GM18508 (cell line): ENCODE results near the gene STRN3.
"Not testable (repeated sequence)": the region's sequence is repeated elsewhere in the genome, so short reads cannot be mapped to it uniquely, and the experiment has no call there.

Source experiments
- ATAC-seq: cut with Tn5 transposase; IDR thresholded peaks from one replicate; pipeline ENCODE4 v1.9.1; 2021; ENCODE audit warnings: moderate number of reproducible peaks; ENCODE audit not compliant: insufficient read depth, unreplicated experiment

Gene STRN3

DNA sequence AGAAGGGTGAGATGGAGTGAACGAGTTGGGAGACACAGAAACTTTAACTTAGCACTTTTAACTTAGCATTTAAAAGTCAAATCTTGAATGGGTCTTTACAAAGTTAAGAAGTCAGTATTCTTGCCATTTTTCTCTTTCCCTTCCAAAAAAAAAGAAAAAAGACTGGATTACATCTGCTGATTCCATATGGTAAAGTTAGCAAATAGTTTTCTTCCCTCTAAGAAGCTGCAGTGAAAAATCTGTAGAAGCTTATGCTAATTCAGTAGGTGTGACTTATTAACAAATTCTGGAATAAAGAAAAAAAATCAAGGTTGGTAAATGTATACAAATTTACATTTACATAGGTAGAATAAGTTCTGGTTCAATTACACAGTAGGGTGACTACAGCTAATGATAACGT lies 100.9 kb downstream of the STRN3 start:
- no peak for ATAC-seq

DNA sequence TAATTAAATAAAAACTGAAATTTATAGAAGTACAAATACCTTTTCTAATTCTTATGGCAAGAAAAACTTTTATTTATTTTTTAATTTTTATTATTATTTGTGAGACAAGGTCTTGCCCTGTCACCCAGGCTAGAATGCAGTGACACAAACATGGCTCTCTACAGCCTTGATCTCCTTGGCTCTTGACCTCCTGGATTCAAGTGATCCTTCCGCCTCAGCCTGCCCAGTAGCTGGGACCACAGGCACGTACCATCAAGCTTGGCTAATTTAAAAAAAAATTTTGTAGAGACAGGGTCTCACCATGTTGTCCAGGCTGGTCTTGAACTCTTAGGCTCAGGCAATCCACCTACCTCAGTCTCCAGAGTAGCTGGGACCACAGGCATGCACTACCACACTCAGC lies 104.4 kb downstream of the STRN3 start:
- no peak for ATAC-seq

DNA sequence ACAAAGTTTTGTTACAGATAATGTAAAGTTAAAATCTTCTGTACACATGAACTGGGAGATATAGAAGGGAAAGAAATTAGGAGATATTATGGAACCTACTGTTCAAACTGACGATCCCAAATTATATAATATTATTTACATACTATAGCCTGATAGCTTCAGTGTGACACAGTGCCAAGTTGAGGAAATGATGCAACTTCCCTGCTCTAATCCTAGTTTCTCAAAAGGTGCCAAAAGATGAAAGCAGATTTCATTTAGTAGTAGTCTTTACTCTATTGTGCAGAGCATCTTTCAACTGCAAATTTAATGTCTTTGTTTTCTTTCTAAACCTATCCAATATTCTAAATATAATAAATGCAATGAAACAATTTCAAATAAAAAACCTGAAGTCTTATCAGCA lies 104.9 kb downstream of the STRN3 start:
- ATAC-seq = no peak

DNA sequence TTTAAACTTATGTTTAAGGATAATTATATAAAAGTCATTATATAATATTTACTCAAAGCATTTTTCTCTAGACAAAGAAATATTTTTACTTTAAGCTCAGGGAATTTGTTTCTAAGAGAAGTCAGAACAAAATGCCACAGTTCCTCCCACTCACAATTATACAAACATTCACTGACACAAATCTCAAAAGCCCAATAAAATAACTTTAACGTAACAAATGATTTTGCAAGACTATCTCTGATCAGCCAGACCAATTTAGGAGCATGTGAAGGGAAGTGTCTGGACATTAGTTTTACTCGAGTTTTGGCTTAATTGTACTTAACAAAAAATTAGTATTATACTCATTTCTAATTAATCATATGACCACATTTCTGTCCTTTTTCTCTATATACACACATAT lies 110.6 kb downstream of the STRN3 start:
- no peak for ATAC-seq

DNA sequence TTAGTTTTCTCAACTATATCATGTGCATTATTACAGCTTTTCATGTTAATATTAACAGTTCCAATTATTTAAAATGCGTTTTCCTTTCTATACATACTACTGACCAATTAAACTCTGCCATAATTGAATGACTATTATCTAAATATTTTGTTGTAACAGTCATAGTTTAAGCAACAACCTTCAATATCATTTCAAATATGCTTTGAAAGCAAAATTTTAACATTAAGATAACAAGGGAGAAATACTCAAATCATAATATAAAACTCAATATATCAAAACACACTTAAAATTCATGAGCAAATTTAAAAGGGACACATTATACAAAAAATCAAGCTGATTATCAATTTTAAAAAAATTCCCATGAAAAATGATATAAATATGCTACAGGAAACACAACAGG lies 111.4 kb downstream of the STRN3 start:
- ATAC-seq = no peak

DNA sequence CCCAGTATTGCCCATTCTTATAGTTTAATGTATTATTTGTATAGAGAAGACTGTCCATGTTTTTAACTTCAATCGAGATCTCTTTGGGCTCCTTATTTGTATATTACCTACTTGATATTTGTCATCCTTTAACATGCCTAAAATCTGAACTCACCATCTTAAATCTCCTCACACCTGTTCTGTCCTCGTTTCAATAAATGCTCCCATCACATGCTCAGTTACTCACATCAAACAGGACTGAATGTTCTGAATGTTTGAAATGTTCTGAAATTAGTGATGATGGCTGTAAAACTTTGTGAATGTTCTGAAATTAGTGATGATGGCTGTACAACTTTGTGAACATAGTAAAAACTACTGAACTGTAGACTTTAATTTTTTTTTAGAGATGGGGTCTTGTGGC lies 117.4 kb downstream of the STRN3 start:
- ATAC-seq = no peak

DNA sequence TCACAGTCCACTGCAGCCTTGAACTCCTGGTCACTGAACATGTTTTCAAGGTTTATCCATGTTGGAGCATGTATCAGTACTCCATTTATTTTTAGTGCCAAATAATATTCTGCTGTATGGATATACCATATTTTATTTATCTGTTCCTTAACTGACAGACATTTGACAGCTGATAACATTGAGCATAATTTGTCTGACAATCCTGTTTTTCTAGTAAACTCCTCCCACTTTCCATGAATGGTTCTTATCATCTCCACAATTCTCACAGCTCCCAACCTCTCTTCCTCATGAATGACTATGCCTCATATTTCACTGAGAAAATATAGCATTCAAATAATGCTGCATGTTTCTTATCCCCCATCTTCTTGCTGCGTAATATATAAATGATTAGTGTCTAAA lies 118.5 kb downstream of the STRN3 start:
- no peak for ATAC-seq

DNA sequence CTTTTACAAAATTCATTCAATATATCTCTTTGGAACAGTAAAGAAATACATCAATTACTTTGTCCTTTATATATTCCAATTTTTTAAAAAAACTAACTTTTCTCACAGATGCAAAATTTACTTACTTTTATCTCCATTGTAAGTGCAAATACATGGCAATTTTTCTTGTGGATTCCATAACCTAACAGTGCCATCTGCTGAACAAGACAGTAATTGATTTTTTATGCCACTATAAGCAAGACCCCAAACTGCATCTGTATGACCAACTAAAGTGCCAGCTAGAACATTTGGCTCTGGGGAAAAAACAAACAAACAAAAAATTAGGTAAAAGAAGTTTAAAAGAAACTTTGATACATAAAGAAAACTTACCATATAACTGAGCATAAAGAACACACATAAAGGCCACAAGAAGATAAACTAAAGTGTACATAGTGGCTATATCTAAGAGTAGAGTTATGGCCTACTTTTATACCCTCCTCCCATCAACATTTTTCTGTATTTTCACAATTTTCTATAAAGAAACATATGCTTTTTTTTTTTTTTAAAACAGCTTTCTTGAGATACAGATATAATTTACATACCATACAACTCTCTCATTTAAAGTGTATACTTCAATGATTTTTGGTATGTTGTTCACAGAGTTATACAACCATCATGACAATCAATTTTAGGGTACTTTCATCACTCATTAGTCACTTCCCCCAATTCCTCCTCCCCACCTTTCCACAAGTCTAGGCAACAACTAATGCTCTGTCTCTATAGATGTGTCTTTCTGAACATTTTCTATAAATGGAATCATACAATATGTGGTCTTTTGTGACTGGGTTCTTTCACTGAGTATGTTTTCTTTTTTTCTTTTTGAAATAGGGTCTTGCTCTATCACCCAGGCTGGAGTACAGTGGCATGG lies 119.2 kb downstream of the STRN3 start:
- no peak for ATAC-seq

DNA sequence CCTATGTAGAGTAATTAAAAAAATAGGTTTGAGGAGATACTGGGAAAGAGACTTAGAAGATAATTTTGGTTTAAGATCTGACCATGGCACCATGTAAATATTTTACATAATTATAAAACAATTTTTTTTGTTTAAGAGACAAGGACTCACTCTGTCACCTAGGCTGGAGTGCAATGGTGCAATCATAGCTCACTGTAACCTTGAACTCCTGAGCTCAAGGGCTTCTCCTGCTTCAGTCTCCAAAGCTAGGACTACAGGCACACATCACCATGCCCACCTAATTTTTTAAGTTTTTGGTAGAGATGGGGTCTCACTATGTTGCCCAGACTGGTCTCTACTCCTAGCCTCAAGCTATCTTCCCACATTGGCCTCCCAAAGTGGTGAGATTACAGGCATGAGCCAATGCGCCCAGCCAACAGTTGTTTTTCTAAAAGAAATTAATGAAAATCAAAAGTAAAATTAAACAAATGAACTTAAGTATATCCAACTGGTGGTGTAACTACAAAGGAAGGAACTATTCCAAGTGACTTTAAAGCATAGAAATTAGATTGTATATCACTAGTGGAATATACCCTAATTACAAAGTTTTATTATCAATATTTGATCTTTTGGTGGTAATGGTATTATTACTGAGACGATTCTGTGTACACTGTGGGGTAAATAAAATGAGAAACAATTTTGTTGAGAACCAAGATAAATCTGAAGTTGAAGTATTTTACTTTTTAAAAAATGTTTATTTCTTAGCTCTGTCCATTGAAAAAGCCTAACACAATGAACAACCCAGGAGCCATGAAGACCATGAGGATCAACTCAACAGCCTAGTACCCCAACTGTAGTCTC lies 122.7 kb downstream of the STRN3 start:
- ATAC-seq = no peak

DNA sequence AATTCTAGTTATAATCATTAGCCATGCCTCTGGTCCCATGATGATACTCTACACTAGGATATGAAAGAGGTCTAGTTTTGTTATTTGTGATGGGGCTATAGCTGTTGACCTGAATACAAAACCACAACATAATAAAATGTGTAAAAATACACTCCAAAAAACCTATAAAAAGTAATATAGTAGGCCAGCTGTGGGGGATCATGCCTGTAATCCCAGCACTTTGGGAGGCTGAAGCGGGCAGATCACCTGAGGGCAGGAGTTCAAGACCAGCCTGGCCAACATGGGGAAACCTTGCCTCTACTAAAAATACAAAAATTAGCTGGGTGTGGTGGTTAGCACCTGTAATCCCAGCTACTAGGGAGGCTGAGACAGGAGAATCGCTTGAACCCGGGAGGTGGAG lies 129.1 kb downstream of the STRN3 start:
- not testable (repeated sequence) for ATAC-seq

DNA sequence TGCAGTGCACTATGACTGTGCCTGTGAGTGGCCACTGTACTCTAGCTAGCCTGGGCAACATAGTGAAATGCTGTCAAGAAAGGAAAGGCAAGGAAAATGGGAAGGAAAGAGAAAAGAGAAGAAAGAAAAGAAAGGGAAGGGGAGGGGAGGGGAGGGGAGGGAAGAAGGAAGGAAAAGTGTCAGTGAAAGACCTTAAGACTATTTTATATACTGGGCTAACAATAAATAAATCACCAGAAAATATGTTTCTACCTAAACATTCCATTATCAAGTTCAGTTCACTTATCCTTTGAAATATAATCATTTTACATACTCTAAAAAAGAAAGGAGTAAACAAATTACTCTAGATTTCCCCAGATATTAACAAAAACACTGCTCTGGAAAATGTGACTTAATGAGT lies 129.7 kb downstream of the STRN3 start:
- ATAC-seq = no peak

DNA sequence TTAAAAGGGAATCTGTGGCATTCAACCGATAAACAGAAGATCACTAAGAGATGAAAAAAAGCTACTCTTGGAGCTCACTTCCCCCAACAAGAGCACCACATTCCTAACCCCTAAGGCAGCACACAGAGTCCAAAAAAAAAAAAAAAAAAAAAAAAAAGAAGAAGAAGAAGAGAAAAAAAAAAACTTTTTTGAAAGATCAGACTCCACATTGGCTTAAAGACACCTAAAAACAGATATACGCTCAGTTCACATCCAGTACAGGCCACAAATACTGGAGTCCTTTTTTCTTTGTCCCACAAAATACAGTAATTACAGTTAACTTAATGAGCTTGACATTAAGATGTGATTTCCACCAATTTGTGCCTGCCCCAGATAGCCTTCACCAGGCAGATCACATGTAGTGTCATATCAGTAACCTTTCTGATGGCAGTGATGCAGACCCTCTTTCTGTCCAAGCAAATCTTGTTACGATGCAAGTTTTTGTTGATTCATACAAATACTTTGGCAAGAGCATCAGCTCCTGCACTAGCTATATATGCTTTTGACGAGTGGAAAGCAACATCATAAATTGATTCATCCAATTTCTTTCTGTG lies 131.2 kb downstream of the STRN3 start:
- no peak for ATAC-seq

DNA sequence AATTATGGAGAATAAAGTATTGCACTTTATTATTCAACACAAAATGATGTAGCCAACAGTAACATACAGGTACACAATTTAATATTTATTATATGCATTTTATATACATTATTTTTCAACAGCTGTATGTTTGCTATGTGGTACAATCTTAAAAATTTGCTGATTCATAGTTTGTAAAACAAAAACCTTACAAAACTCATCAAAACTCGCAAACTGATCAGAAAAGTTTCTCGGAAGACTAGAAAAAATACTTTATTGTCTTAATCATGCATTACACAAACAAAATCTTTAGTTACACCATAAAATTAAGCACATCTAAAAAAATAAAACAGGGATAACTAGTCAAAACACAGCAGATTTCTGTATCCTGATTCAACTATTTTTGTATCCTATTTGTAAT lies 132.4 kb downstream of the STRN3 start:
- no peak for ATAC-seq

DNA sequence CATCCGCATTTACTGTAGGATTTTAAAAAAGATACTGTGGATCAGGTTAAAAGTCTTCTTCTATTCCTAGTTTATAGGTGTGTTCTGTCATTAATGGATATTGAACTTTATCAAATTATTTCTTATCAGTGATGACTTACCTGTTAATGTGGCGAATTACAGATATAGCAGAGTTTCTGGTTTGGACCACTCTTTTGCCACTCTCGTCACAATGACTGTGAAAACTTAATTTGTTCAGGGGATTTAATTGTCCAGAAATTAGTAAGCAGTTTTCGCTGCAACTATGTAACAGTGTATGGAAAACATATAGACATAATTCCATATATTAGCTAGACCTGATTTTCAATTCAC lies 137.0 kb downstream of the STRN3 start:
- no peak for ATAC-seq

DNA sequence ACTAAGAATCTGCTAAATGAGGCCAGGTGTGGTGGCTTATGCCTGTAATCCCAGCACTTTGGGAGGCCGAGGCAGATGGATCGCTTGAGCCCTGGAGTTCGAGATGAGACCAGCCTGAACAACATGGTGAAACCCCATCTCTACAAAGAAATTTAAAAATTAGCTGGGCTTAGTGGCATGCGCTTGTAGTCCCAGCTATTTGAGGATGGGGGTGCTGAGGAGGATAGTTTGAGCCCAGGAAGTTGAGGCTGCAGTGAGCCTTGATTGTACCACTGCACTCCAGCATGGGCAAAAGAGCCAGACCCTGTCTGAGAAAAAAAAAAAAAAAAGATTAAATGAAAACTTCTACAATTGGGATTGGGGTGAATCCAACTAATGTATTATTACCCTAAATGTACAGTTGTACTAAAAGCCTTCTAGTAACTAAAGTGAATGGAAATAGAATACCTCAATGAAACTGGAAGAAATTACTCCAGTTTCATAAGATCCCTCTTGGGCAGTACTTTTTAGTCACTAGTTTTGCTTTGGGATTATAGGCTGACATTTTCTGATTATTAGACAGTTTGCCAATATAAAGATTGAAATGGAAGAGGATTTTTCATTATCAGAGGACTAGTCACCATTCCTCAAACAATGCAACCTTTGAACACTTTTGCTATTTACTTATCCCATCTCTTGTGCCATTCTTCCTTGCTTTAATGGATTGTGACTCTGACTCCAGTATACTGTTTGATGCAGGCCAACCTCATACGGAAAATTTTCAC lies 137.5 kb downstream of the STRN3 start:
- ATAC-seq = no peak

DNA sequence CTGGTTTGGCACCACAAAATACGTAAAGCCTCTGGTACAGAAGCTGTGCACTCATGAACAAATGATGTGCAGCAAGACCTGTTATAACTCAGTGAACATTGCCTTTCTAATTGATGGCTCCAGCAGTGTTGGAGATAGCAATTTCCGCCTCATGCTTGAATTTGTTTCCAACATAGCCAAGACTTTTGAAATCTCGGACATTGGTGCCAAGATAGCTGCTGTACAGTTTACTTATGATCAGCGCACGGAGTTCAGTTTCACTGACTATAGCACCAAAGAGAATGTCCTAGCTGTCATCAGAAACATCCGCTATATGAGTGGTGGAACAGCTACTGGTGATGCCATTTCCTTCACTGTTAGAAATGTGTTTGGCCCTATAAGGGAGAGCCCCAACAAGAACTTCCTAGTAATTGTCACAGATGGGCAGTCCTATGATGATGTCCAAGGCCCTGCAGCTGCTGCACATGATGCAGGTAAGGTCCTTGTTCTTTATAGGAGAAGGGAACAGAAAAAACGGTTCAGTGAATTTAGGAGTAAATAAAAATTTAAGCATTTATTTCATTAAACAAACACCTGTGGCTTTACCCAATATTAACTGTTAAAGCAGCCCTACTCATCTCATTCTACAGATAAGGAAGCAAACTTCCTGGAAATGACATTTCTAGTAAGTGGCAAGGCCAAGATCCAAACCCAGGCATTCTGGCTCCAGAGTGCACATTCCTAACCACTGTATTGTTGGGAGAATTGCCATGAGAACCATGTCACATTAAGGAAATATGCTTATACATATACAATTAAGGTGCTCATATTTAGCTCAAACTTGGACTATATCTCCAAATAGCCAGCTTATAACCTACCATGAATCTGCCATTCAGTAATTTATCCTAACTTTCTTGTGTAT lies 140.1 kb downstream of the STRN3 start:
- no peak for ATAC-seq

DNA sequence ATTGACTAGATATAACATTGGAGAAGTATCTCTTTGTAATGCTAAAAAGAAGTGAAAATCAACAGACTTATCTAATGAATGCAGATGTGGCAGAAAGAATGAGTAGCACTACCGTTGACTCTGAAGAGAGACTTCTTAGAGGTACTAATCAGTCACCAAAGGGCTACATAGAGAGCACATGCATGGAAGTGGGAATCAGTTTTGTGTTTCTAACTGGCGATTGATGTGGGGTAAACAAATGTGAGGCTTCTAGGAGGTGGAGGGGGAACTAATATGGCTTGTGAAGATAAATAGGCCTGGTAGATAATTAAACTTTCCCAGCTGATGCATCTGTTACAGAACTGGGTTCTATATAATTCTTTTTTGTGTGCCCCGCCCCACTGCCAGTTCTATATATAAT lies 141.3 kb downstream of the STRN3 start:
- no peak for ATAC-seq

DNA sequence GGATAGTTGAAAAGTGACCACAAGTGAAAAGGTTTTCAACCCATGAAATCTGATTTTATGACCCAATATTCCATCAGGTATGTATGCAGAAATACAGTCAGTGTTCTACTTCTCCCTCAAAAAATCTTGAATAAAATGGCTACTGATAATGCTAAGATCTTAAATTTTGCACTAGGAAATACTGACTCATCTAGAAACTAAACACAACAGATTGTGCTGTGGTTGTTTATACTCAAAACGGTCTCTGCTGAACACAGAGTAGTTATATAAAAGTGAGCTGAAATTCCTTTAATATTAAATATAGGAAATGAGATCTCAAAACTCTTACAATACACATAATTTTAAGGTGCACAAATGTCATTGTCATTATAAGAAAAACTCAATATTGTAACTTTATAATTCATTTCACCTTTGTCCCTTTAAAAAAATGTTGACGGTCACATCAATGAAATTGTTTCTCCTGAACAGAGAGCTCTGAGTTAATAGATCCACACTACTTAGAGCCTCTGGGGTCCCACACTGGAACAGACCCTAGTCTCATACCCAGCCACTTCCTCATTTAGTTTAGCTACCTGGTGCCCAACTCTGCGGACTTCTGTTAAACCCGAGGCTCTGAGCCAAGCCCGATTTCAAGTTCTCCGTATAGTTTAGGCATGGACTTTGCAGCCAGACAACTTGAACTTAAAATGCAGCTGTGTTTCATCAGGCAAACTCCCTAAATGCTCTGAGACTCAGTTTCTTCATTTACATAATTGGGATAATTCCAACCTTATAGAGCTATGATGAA lies 142.5 kb downstream of the STRN3 start:
- ATAC-seq = no peak

DNA sequence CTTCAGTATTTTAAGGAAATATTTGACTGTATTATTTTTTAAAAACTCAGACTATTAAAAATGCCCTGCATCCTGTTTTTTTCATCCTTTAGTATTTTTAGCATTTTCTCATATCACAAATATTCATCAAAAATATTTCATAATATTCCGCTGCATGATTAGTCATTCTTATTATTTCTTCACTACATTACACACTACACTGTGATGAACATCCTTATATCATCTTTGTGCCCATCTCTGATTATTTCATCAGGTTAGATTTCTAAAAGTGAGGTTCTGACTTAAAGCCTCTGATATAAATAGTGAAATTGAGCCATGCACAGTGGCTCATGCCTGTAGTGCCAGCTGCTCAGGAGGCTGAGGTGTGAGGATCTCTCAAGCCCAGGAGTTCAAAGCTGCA lies 143.7 kb downstream of the STRN3 start:
- ATAC-seq = no peak
